ENCODE measurements around the gene TSPYL6.
"Not testable (repeated sequence)": the region's sequence is repeated elsewhere in the genome, so short reads cannot be mapped to it uniquely, and the experiment has no call there.

Gene TSPYL6
- total RNA-seq: 0 to 0.19 (median 0) reads per million in 3 donors

DNA sequence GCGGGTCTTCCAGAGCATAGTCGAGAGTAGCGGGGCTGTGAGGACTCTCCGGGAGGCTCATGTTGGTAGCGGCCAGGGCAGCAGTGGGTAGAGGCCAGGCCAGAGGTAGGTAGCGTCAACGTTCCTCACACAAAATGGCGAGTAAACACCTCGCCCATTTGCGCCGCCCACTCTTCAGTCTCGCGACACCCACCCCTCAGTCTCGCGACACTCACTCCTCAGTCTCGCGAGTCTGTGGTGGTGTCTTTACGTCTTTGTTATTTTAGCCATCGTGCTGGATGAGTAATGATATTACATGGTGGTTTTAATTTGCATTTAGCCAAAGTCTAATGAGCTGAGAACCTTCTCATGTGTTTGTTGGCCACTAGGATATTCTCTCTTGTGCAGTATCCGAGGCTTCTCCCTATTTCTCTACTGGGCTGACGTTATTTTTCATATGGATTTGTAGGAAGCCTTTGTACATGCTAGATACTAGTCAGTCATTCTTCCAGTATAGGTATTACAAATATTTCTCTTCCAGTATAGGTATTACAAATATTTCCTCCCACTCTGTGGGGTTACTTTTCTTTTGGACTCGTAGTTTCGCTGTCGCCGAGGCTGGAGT, at the start of gene TSPYL6:
Gene TSPYL6, minus strand, starts transcription at position 139 of the 604 bp plus-strand sequence. Its CDS starts 78 bp downstream, at position 61.
- Histone ChIP-seq H3K27me3 (replicated peaks; ENCODE audit: control insufficient read depth, insufficient read depth, low read length, poor library complexity, severe bottlenecking) (no peaks in the 10 kb centered on the region), H3K27ac (ENCODE audit: insufficient read depth, low read length, poor library complexity, severe bottlenecking) (no peak within 1 kb of the TSS), H3K4me1 (ENCODE audit: control insufficient read depth, insufficient read depth, low read length, poor library complexity, severe bottlenecking) (no peaks in the 10 kb centered on the region), H3K9me3 (ENCODE audit: control insufficient read depth, low read length) (no peaks in the 10 kb centered on the region), H3K36me3 (ENCODE audit: control insufficient read depth, insufficient read depth, low read length) (no peaks in the 10 kb centered on the region), H3K4me3 (ENCODE audit: insufficient read depth, low read depth, low read length, poor library complexity, severe bottlenecking) (no peak within 1 kb of the TSS)
- no peak for DNase-seq

- no peaks in the 10 kb centered on the region for H3K36me3 ChIP-seq (ENCODE audit: control insufficient read depth, insufficient read depth, low read length)
- H3K27me3 ChIP-seq (replicated peaks; ENCODE audit: control insufficient read depth, insufficient read depth, low read length, poor library complexity, severe bottlenecking): no peaks in the 10 kb centered on the region
- no peak for DNase-seq
- H3K27ac ChIP-seq (ENCODE audit: insufficient read depth, low read length, poor library complexity, severe bottlenecking): no peak overlapping the region
- H3K4me3 ChIP-seq (ENCODE audit: insufficient read depth, low read depth, low read length, poor library complexity, severe bottlenecking): no peak overlapping the region
- no peaks in the 10 kb centered on the region for H3K9me3 ChIP-seq (ENCODE audit: control insufficient read depth, low read length)
- H3K4me1 ChIP-seq (ENCODE audit: control insufficient read depth, insufficient read depth, low read length, poor library complexity, severe bottlenecking): no peaks in the 10 kb centered on the region
Measured at GRCh38 chr2:54303631-54304030, 47.6 kb upstream of the TSPYL6 start.

DNA sequence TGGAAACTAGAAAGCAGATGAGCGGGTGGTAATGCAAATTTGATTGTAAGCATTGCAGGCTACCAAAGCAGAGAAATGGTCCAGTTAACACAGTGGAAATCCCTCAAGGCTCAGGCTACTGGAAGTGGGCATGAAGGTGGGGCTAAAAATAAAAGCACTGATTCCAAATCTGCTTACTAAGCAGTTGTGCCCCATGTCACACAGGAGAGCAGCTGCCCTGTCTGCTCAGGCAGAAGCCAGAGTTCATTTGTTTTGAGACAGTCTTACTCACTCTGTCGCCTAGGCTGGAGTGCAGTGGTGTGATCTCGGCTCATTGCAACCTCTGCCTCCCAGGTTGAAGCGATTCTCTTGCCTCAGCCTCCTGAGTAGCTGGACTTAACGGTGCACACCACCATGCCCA, 42.5 kb upstream of the TSPYL6 start:
- DNase-seq: no peak
- H3K4me3 ChIP-seq (ENCODE audit: insufficient read depth, low read depth, low read length, poor library complexity, severe bottlenecking): no peak overlapping the region

DNA sequence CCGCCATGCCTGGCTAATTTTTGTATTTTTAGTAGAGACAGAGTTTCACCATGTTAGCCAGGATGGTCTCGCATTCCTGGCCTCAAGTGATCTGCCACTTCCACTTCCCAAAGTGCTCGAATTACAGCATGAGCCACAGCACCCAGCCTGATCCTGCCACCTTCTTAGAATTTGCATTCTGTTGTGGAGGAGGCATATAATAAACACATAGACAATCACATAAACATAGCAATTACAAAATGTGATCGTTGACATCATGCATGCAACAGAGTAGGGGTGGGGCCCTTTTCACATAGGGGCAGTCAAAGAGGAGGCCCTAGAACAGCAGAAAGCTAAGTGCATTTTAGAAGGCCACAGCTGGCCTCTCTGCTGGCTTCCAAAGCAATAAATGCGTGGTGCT, 39.9 kb upstream of the TSPYL6 start:
- Histone ChIP-seq H3K36me3 (ENCODE audit: control insufficient read depth, insufficient read depth, low read length) (no peaks in the 10 kb centered on the region), H3K4me3 (ENCODE audit: insufficient read depth, low read depth, low read length, poor library complexity, severe bottlenecking) (no peak overlapping the region), H3K27ac (ENCODE audit: insufficient read depth, low read length, poor library complexity, severe bottlenecking) (no peak overlapping the region), H3K27me3 (replicated peaks; ENCODE audit: control insufficient read depth, insufficient read depth, low read length, poor library complexity, severe bottlenecking) (no peaks in the 10 kb centered on the region), H3K9me3 (ENCODE audit: control insufficient read depth, low read length) (no peaks in the 10 kb centered on the region), H3K4me1 (ENCODE audit: control insufficient read depth, insufficient read depth, low read length, poor library complexity, severe bottlenecking) (no peaks in the 10 kb centered on the region)
- DNase-seq: no peak

More for the DNA sequence above, 42.5 kb upstream of the TSPYL6 start:
- Histone ChIP-seq H3K9me3 (ENCODE audit: control insufficient read depth, low read length) (no peaks in the 10 kb centered on the region), H3K27me3 (replicated peaks; ENCODE audit: control insufficient read depth, insufficient read depth, low read length, poor library complexity, severe bottlenecking) (no peaks in the 10 kb centered on the region), H3K4me1 (ENCODE audit: control insufficient read depth, insufficient read depth, low read length, poor library complexity, severe bottlenecking) (no peaks in the 10 kb centered on the region), H3K36me3 (ENCODE audit: control insufficient read depth, insufficient read depth, low read length) (no peaks in the 10 kb centered on the region), H3K27ac (ENCODE audit: insufficient read depth, low read length, poor library complexity, severe bottlenecking) (no peak overlapping the region)

DNA sequence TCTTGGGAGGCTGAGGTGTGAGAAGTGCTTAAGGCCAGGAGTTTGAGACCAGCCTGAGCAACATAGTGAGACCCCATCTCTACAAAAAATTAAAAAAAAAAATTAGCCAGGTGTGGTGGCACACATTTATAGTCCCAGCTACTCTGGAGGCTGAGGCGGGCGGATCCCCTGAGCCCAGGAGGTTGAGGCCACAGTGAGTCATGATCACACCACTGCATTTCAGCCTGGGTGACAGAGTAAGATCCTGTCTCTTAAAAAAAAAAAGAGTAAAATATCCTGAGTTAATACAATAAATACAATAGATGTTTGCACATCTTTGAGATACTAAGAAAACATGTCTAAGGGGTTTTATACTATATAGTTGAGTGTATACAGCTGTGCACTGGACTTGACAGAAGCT, 38.6 kb upstream of the TSPYL6 start:
- not testable (repeated sequence) for H3K36me3 ChIP-seq (ENCODE audit: control insufficient read depth, insufficient read depth, low read length); DNase-seq; H3K4me1 ChIP-seq (ENCODE audit: control insufficient read depth, insufficient read depth, low read length, poor library complexity, severe bottlenecking); H3K27me3 ChIP-seq (replicated peaks; ENCODE audit: control insufficient read depth, insufficient read depth, low read length, poor library complexity, severe bottlenecking); H3K27ac ChIP-seq (ENCODE audit: insufficient read depth, low read length, poor library complexity, severe bottlenecking); H3K4me3 ChIP-seq (ENCODE audit: insufficient read depth, low read depth, low read length, poor library complexity, severe bottlenecking); H3K9me3 ChIP-seq (ENCODE audit: control insufficient read depth, low read length)

GRCh38 chr2:54290356-54291025, 34.5 kb upstream of the TSPYL6 start:
- Histone ChIP-seq H3K4me1 (ENCODE audit: control insufficient read depth, insufficient read depth, low read length, poor library complexity, severe bottlenecking) (no peaks in the 10 kb centered on the region), H3K36me3 (ENCODE audit: control insufficient read depth, insufficient read depth, low read length) (no peaks in the 10 kb centered on the region), H3K27ac (ENCODE audit: insufficient read depth, low read length, poor library complexity, severe bottlenecking) (no peak overlapping the region), H3K9me3 (ENCODE audit: control insufficient read depth, low read length) (no peaks in the 10 kb centered on the region), H3K4me3 (ENCODE audit: insufficient read depth, low read depth, low read length, poor library complexity, severe bottlenecking) (no peak overlapping the region), H3K27me3 (replicated peaks; ENCODE audit: control insufficient read depth, insufficient read depth, low read length, poor library complexity, severe bottlenecking) (no peaks in the 10 kb centered on the region)
- DNase-seq: no peak

DNA sequence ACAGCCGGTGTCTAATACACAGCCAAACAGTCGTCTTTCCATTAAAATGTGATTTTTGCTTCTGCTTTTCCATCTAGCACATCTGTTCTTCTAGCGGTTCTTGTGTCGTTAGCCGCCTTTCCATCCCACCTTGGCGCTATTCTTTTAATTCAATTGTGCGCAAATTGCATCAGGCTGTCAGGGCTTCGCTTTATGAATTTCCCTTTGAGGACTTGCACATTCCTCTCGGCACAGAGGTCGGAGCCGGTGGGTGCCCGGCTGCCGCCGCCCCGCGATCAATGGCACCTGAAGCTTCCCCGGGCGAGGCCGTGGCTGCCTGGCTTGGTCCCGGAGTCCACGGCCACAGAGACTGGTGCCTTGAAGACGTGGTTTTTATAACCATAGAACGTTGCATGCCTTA, 33.9 kb upstream of the TSPYL6 start:
- H3K4me1 ChIP-seq (ENCODE audit: control insufficient read depth, insufficient read depth, low read length, poor library complexity, severe bottlenecking): no peaks in the 10 kb centered on the region
- no peaks in the 10 kb centered on the region for H3K27me3 ChIP-seq (replicated peaks; ENCODE audit: control insufficient read depth, insufficient read depth, low read length, poor library complexity, severe bottlenecking)
- H3K27ac ChIP-seq (ENCODE audit: insufficient read depth, low read length, poor library complexity, severe bottlenecking): no peak overlapping the region
- H3K9me3 ChIP-seq (ENCODE audit: control insufficient read depth, low read length): no peaks in the 10 kb centered on the region
- no peak for DNase-seq
- no peaks in the 10 kb centered on the region for H3K36me3 ChIP-seq (ENCODE audit: control insufficient read depth, insufficient read depth, low read length)
- H3K4me3 ChIP-seq (ENCODE audit: insufficient read depth, low read depth, low read length, poor library complexity, severe bottlenecking): no peak overlapping the region

DNA sequence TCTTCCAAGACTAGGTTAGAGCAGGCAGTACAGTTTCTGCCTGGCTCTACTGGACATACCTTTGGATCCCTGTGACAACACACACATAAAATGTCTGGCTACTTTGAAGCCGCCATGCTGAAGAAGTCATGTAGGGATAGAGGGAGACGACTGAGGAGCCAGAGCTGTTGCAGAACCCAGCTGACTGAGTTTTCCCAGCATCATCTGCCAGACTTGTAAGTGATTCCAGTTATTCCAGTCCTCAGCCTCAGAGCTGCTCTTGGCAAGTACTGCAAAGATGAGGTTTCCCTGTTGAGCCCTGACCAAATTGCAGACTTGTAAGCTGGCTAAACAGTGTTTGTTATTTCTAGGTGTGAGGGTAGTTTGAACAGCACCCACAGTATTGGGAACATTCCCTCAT, 31.5 kb upstream of the TSPYL6 start:
- Histone ChIP-seq H3K27me3 (replicated peaks; ENCODE audit: control insufficient read depth, insufficient read depth, low read length, poor library complexity, severe bottlenecking) (no peaks in the 10 kb centered on the region), H3K4me3 (ENCODE audit: insufficient read depth, low read depth, low read length, poor library complexity, severe bottlenecking) (no peak overlapping the region), H3K27ac (ENCODE audit: insufficient read depth, low read length, poor library complexity, severe bottlenecking) (no peak overlapping the region), H3K4me1 (ENCODE audit: control insufficient read depth, insufficient read depth, low read length, poor library complexity, severe bottlenecking) (no peaks in the 10 kb centered on the region), H3K36me3 (ENCODE audit: control insufficient read depth, insufficient read depth, low read length) (no peaks in the 10 kb centered on the region), H3K9me3 (ENCODE audit: control insufficient read depth, low read length) (no peaks in the 10 kb centered on the region)
- DNase-seq: no peak

DNA sequence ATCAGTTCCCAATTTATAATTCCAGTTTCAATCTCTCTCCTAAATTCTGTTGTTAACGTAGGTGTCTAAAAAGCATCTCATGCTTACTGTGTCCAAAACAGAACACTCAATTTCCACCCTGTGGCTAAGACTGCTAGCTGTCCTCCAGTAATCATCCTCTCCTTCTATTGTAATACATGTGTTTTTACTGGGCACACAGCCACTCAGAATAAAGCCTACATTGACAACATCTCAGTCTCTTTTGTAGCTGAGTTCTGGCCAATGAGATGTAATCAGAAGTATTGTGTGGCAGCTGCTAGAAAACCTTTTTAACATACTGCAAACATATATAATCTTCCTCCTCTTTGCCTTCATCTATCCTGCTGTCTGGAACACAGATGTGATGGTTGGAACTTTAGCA, 29.4 kb upstream of the TSPYL6 start:
- H3K27ac ChIP-seq (ENCODE audit: insufficient read depth, low read length, poor library complexity, severe bottlenecking): no peak overlapping the region
- no peaks in the 10 kb centered on the region for H3K36me3 ChIP-seq (ENCODE audit: control insufficient read depth, insufficient read depth, low read length)
- H3K9me3 ChIP-seq (ENCODE audit: control insufficient read depth, low read length): no peaks in the 10 kb centered on the region
- no peak overlapping the region for H3K4me3 ChIP-seq (ENCODE audit: insufficient read depth, low read depth, low read length, poor library complexity, severe bottlenecking)
- DNase-seq: no peak
- H3K4me1 ChIP-seq (ENCODE audit: control insufficient read depth, insufficient read depth, low read length, poor library complexity, severe bottlenecking): no peaks in the 10 kb centered on the region
- H3K27me3 ChIP-seq (replicated peaks; ENCODE audit: control insufficient read depth, insufficient read depth, low read length, poor library complexity, severe bottlenecking): no peaks in the 10 kb centered on the region

GRCh38 chr2:54284826-54285225, 28.8 kb upstream of the TSPYL6 start:
- Histone ChIP-seq H3K36me3 (ENCODE audit: control insufficient read depth, insufficient read depth, low read length) (no peaks in the 10 kb centered on the region), H3K27ac (ENCODE audit: insufficient read depth, low read length, poor library complexity, severe bottlenecking) (no peak overlapping the region), H3K4me3 (ENCODE audit: insufficient read depth, low read depth, low read length, poor library complexity, severe bottlenecking) (no peak overlapping the region), H3K4me1 (ENCODE audit: control insufficient read depth, insufficient read depth, low read length, poor library complexity, severe bottlenecking) (no peaks in the 10 kb centered on the region), H3K9me3 (ENCODE audit: control insufficient read depth, low read length) (no peaks in the 10 kb centered on the region), H3K27me3 (replicated peaks; ENCODE audit: control insufficient read depth, insufficient read depth, low read length, poor library complexity, severe bottlenecking) (no peaks in the 10 kb centered on the region)
- DNase-seq: no peak

Measured in effector memory CD4-positive, alpha-beta T cell (primary cell).